Esophagus muscularis mucosa (tissue), 3 donors: ENCODE measurements around the gene LRGUK.

ENCODE experiments used
- CTCF ChIP-seq, 3 experiments: fragments of 200-600 bp in 2 of 3; fragments of 450-650 bp in 1 of 3; sonication (generic) in 2 of 3; IDR thresholded peaks; one replicate each; pipeline ENCODE4 v1.5.1; 2017 to 2019; ENCODE audit warnings: antibody characterized with exemption in 3 of 3, mild to moderate bottlenecking in 2 of 3, moderate library complexity in 1 of 3
- POLR2AphosphoS5 ChIP-seq, 2 donors: sonication (generic); formaldehyde crosslinking; IDR thresholded peaks; one replicate each; pipeline ENCODE4 v1.6.1; 2017; ENCODE audit warnings: antibody characterized with exemption in 2 of 2

GRCh38 chr7:134279898-134280297 lies 152.8 kb downstream of the LRGUK start:
- no peak for TF ChIP-seq CTCF (IDR thresholded peaks at IDR 0.05)
- no peak for TF ChIP-seq POLR2AphosphoS5 (IDR thresholded peaks at IDR 0.05)
